Hepatocyte (in vitro differentiated cells): ENCODE results near the gene JARID2. TPM values are rescaled to one million over a fixed set of nuclear protein-coding genes. Genes with fewer than 3 reads are reported as not detected.

Source experiments
- DNase-seq: peaks from one replicate; pipeline ENCODE4 v3.0.0-alpha.2; 2016; ENCODE audit warnings: low spot score
- H2AFZ ChIP-seq: fragments of 200-600 bp; sonication (generic); 2 replicates; pipeline ENCODE4 v1.6.0; 2016; ENCODE audit warnings: antibody characterized with exemption, mild to moderate bottlenecking
- H3K27ac ChIP-seq: fragments of 200-600 bp; sonication (generic); 2 replicates; pipeline ENCODE4 v1.5.1; 2016; ENCODE audit warnings: mild to moderate bottlenecking
- H3K27me3 ChIP-seq: fragments of 200-600 bp; sonication (generic); 2 replicates; pipeline ENCODE4 v1.6.1; 2016
- H3K36me3 ChIP-seq: fragments of 200-600 bp; sonication (generic); replicated peaks from 2 replicates; pipeline ENCODE4 v1.5.1; 2016; ENCODE audit warnings: low read depth; ENCODE audit not compliant: insufficient read depth
- H3K4me1 ChIP-seq: fragments of 200-600 bp; sonication (generic); 2 replicates; pipeline ENCODE4 v1.5.1; 2016; ENCODE audit warnings: mild to moderate bottlenecking, moderate library complexity; ENCODE audit not compliant: insufficient read depth
- H3K4me2 ChIP-seq: fragments of 200-600 bp; sonication (generic); 2 replicates; pipeline ENCODE4 v1.6.0; 2016
- H3K4me3 ChIP-seq: fragments of 200-600 bp; sonication (generic); 2 replicates; pipeline ENCODE4 v1.5.1; 2016; ENCODE audit warnings: mild to moderate bottlenecking
- H3K79me2 ChIP-seq: fragments of 200-600 bp; sonication (generic); 2 replicates; pipeline ENCODE4 v1.6.0; 2017; ENCODE audit warnings: mild to moderate bottlenecking
- H3K9me2 ChIP-seq: fragments of 200-600 bp; sonication (generic); replicated peaks from 2 replicates; pipeline ENCODE4 v1.6.0; 2017; ENCODE audit warnings: mild to moderate bottlenecking; ENCODE audit not compliant: insufficient read depth
- H3K9me3 ChIP-seq: fragments of 200-600 bp; sonication (generic); 2 replicates; pipeline ENCODE4 v1.5.1; 2016; ENCODE audit warnings: low read depth, mild to moderate bottlenecking
- H4K20me1 ChIP-seq: fragments of 200-600 bp; sonication (generic); 2 replicates; pipeline ENCODE4 v1.6.0; 2016; ENCODE audit warnings: mild to moderate bottlenecking; ENCODE audit not compliant: insufficient read depth, poor library complexity, severe bottlenecking
- EZH2 ChIP-seq: fragments of 200-600 bp; sonication (generic); IDR thresholded peaks from 2 replicates; pipeline ENCODE4 v1.6.1; 2016; ENCODE audit warnings: antibody characterized with exemption, mild to moderate bottlenecking, borderline replicate concordance
- EZH2phosphoT487 ChIP-seq: fragments of 200-600 bp; sonication (generic); IDR thresholded peaks from one replicate; pipeline ENCODE4 v1.6.1; 2018; ENCODE audit warnings: antibody characterized with exemption, mild to moderate bottlenecking, low read depth, moderate library complexity; ENCODE audit not compliant: unreplicated experiment, severe bottlenecking
- WGBS: methylation state at CpG from one replicate; pipeline ENCODE4 v1.1.6; 2016; ENCODE audit warnings: low lambda C conversion rate; ENCODE audit errors: missing lambda C conversion rate; 5-methylcytosine and 5-hydroxymethylcytosine counted together
- polyA plus RNA-seq: library from polyadenylated mRNA; unstranded; fragments of >200 nt; fragmentation: Nextera tagmentation; extraction: Ambion mirVana; gene quantifications from 2 replicates; pipeline ENCODE4 v1.2.1, GENCODE V29; 2016
- total RNA-seq: library from RNA; depleted of rRNA; stranded (reverse); fragments of >200 nt; gene quantifications from 2 replicates; pipeline ENCODE4 v1.2.3, GENCODE V29; 2014
- TF ChIP-seq, protein P1 (sequence below): fragments of 200-600 bp; sonication (generic); IDR thresholded peaks from 2 replicates; pipeline ENCODE4 v1.5.1; 2016; ENCODE audit warnings: antibody characterized with exemption, mild to moderate bottlenecking; ENCODE audit not compliant: poor library complexity

JARID2 gene
- total and polyA plus RNA-seq, 2 experiments from 2014 or later: 4.6 to 11.6 TPM

DNA sequence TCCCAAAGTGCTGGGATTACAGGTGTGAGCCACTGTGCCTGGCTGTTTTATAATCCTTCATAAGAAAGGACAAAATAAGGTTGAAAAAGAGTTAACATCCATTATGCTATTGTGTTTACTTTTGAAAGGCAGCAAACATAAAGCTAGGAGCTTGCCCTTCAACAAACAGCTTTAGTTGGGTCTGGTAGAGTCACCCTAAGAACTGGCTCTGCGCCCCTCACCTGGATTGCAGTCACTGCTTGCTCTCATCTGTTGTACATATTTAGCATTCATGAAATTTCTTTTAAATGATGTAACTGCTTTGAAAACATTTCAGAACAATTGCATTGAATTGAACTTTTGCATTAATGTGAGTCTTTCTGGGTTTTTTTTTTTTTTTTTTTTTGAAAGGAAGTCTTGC is 38.9 kb downstream of the JARID2 start:
- H3K4me1 ChIP-seq: peaks cover 15% of the 10 kb centered on the region
- H4K20me1 ChIP-seq: peaks cover 4% of the 10 kb centered on the region
- H3K4me2 ChIP-seq: no peak overlapping the region
- peaks cover 94% of the 10 kb centered on the region for H3K79me2 ChIP-seq
- H3K27ac ChIP-seq: no peak overlapping the region
- WGBS: 97% methylated on average over 1 of the region's 1 CpG
- no peak overlapping the region for H2AFZ ChIP-seq
- no peaks in the 10 kb centered on the region for H3K9me3 ChIP-seq
- no peaks in the 10 kb centered on the region for H3K9me2 ChIP-seq
- no peak overlapping the region for H3K4me3 ChIP-seq
- H3K36me3 ChIP-seq: no peaks in the 10 kb centered on the region
- no peaks in the 10 kb centered on the region for H3K27me3 ChIP-seq
- no peak for DNase-seq
- TF ChIP-seq, protein P1, sequence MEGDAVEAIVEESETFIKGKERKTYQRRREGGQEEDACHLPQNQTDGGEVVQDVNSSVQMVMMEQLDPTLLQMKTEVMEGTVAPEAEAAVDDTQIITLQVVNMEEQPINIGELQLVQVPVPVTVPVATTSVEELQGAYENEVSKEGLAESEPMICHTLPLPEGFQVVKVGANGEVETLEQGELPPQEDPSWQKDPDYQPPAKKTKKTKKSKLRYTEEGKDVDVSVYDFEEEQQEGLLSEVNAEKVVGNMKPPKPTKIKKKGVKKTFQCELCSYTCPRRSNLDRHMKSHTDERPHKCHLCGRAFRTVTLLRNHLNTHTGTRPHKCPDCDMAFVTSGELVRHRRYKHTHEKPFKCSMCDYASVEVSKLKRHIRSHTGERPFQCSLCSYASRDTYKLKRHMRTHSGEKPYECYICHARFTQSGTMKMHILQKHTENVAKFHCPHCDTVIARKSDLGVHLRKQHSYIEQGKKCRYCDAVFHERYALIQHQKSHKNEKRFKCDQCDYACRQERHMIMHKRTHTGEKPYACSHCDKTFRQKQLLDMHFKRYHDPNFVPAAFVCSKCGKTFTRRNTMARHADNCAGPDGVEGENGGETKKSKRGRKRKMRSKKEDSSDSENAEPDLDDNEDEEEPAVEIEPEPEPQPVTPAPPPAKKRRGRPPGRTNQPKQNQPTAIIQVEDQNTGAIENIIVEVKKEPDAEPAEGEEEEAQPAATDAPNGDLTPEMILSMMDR: no peak
- no peak for TF ChIP-seq EZH2
- TF ChIP-seq EZH2phosphoT487: no peak

- Histone ChIP-seq H3K27me3 (no peaks in the 10 kb centered on the region), H3K27ac (no peak overlapping the region), H3K36me3 (no peaks in the 10 kb centered on the region), H3K9me2 (no peaks in the 10 kb centered on the region), H3K4me2 (no peak overlapping the region), H3K79me2 (peaks cover 99% of the 10 kb centered on the region), H3K9me3 (no peaks in the 10 kb centered on the region), H3K4me1 (peaks cover 7% of the 10 kb centered on the region), H3K4me3 (no peak overlapping the region), H2AFZ (no peak overlapping the region), H4K20me1 (peaks cover 1% of the 10 kb centered on the region)
- TF ChIP-seq, protein P1: no peak
- TF ChIP-seq EZH2 (no peak), EZH2phosphoT487 (no peak)
- DNase-seq: no peak
- WGBS: 89% methylated on average over 3 of the region's 3 CpGs
These were observed 39.9 kb downstream of the JARID2 start for GRCh38 chr6:15285682-15286294.

GRCh38 chr6:15287670-15288375 is 42.0 kb downstream of the JARID2 start:
- Histone ChIP-seq H3K9me3 (no peaks in the 10 kb centered on the region), H3K4me2 (no peak overlapping the region), H3K27me3 (no peaks in the 10 kb centered on the region), H3K4me3 (no peak overlapping the region), H3K79me2 (peaks cover 98% of the 10 kb centered on the region), H4K20me1 (peaks cover 3% of the 10 kb centered on the region), H3K36me3 (no peaks in the 10 kb centered on the region), H3K27ac (no peak overlapping the region), H3K4me1 (no peaks in the 10 kb centered on the region), H2AFZ (no peak overlapping the region), H3K9me2 (no peaks in the 10 kb centered on the region)
- 97% methylated on average over 6 of the region's 6 CpGs for whole genome bisulfite sequencing
- DNase-seq: no peak
- TF ChIP-seq EZH2phosphoT487 (no peak), EZH2 (no peak)
- TF ChIP-seq, protein P1: no peak
